GM18907 (cell line): ENCODE measurements around the gene MED22.
"Not testable (repeated sequence)": the region's sequence is repeated elsewhere in the genome, so short reads cannot be mapped to it uniquely, and the experiment has no call there.

ENCODE experiments used
- ATAC-seq: cut with Tn5 transposase; IDR thresholded peaks from one replicate; pipeline ENCODE4 v1.9.1; 2021; ENCODE audit warnings: mild to moderate bottlenecking, moderate library complexity; ENCODE audit not compliant: unreplicated experiment

MED22 gene

GRCh38 chr9:133377280-133377679 lies 29.3 kb upstream of the MED22 start:
- ATAC-seq: not testable (repeated sequence)

- peak; percentile 85 for ATAC-seq
Observed at GRCh38 chr9:133375724-133376654, 28.1 kb upstream of the MED22 start, which contains the start of the genes STKLD1 and SURF4. TSS of gene STKLD1 (plus strand) at chr9:133376366. CDS start at chr9:133376474, 108 bp downstream. TSS of gene SURF4 (minus strand) at chr9:133376060. CDS start at chr9:133375969, 91 bp downstream.

DNA sequence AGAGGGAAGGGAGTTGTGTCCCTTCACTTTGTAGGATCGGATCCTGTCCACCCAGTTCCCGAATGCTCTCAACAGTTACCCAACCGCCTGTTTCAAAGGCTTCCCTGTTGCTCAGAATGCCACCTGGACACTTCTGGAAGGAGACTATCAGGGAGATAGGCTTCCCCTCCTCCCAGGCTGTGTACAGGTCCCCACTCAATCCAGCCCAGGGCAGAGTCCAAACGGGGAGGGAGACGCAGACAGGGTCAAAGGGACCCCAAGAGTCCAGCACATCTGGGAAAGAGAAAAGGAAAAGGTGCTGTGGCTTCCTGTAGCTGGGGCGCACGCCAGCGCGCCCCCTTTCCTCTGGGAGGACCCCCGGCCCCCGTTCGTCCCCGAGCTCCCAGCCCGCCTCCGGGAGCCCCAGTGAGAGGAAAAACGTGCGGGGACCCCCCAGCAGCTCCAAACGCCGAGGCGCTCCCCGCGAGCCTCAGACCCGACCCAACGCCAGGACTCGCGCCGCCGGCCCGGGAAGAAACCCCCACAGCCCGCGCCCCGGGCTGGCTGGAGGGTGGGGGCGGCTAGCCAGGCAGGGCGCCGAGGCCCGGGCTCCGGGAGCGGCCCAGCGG lies 27.3 kb upstream of the MED22 start:
- peak; percentile 16 for ATAC-seq

DNA sequence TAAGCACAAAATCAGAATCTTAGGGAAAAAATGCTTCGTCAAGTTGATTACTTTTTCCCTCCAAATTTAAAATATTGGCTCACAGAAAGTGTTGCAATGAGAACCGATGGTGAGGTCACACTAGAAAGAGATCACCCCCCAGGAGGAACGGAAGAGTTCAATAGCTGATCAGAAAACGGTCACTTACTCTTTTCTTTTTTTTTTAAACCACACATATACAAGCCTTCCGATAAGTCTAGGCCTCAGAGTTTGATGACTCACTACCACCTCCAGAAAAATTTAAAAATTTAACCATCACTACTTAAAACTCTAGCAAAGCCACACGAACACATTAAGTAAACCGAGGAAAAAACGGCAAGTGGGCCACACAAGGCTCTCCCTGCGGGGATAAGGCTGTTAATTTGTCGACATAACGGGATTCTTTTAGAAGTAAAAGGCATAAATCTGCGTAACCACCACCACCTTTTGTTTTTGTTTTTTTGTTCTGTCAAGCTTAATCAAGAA lies 26.7 kb upstream of the MED22 start:
- ATAC-seq: no peak

DNA sequence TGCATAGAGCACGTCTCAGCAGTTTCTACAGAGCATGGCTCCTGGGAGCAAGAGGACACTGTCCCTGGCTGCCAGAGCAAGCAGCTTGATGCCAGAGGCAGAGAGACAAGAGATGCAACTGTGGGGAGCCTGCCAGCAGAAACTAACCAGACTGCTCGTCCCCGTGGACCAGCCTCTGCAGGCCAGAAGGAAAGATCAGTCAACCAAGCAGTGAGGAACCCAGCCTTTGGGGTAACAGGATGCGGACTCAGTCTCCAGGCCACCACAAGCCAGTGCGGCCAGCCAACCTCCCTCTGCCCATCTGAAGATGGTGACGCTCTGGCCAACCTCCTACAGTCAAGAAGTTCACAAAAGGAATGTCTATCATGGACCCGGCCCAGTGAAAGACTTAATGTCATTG lies 24.2 kb upstream of the MED22 start:
- no peak for ATAC-seq

DNA sequence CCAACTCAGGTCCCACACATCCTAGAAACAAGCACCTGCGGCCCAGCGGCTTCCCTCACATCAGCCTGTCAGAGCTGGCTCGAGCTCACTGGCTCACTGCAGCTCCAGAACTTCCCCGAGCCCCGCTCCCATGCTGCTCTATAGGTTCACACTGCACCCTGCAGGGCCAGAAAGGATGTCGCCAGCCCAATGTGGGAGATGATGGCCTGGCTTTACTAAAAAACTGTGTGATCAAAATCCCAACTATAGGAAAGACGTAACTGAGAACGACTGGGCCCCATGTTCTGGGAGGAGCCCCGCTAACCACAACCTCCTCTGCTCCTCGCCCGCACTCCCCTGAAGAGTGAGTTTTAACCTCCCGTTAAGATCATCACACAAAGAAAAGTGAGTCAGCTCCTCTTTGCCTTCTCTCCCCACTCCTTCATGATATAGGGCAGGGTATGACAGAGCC lies 23.4 kb upstream of the MED22 start:
- ATAC-seq: no peak

- no peak for ATAC-seq
Observed at GRCh38 chr9:133370685-133371084, 22.8 kb upstream of the MED22 start.

GRCh38 chr9:133369933-133370332 lies 22.0 kb upstream of the MED22 start:
- no peak for ATAC-seq

- ATAC-seq: no peak
Observed at GRCh38 chr9:133369422-133369821, 21.5 kb upstream of the MED22 start.

GRCh38 chr9:133368249-133368881 lies 20.4 kb upstream of the MED22 start:
- no peak for ATAC-seq

- no peak for ATAC-seq
Observed at GRCh38 chr9:133367778-133368177, 19.8 kb upstream of the MED22 start.

- ATAC-seq: no peak
Observed at GRCh38 chr9:133367221-133367620, 19.3 kb upstream of the MED22 start.

GRCh38 chr9:133366435-133366834 lies 18.5 kb upstream of the MED22 start:
- ATAC-seq: no peak

DNA sequence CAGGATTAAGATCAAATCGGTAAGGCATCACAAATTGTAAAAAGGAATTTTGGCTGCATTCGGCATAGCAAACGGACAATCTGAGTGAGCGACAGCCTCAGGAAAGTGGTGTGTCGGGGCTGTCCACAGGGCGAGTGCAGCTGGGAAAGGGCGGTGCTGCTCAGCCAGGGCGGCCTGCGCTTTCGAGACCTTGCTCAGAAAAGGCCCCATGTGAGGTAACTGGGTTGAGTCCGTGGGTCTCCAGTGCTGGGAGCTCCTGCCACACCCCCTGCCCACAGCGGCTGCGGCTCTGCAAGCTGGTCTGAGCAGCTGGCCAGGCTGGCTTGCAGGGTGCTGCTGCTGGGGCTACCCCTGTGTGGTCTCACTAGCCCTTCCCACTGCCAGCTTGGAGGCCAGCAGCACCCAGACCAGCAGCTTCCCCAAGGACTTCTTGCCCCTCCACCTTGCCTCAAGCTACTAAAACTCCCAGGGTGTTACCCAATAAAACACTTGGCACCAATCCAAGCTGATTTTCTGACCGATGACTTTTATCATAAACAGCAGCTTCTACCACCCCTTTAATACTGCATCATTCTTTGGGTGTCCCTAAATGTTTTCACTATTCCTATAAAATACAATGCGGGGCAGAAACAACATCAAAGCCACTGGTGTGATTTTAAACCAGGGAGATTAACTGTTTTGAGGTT lies 14.6 kb upstream of the MED22 start:
- no peak for ATAC-seq

DNA sequence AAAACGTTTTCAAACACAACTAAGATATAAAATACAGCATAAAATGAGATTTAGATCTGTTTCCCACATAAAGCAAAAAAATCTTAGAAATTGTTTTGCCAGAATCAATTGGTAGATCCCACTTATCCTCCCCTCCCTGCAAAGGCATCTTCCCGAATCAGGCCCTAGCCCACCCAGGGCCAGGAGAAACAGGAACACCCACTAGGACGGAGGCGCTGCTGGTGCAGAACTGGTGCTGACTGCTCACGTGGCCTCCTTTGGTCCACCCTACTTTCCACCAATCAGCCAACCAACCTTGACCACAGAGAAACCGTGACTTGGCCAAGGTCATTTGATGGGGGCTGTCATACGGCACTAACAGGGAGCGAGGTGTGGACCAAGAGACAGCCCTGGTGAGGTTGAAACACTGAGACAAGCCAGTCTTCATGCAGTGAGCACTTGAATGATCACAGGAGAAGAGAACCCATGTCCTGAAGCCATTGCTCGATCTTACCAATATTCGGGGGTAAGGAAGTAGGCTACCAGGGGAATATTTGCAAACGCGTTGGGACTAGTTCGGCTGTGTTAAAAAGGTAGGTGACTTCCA lies 13.7 kb upstream of the MED22 start:
- ATAC-seq: no peak

- no peak for ATAC-seq
Observed at GRCh38 chr9:133360400-133361393, 12.8 kb upstream of the MED22 start.

- no peak for ATAC-seq
Observed at GRCh38 chr9:133359399-133360175, 11.7 kb upstream of the MED22 start.

DNA sequence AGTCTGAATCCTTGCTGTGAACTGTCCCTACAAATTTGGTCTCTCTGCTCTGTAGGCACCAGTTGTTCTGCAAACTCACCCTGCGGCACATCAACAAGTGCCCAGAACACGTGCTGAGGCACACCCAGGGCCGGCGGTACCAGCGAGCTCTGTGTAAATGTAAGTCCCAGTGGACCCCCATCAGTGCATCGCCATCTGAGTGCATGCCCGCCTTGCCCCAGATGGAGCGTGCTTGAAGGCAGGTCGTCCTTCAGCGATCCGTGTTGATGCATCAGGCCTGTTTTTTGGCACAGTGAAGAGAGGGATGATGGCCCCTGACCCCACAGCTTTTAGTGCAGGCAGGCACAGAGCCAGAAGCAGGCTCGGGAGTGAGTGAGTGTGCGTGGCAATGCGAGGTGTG lies 9.7 kb upstream of the MED22 start:
- ATAC-seq: no peak
